GM23338 (cell line): ENCODE measurements around the gene ZDHHC7. TPM values are rescaled to one million over a fixed set of nuclear protein-coding genes. Genes with fewer than 3 reads are reported as not detected.

ENCODE experiments used
- ATAC-seq: fragments of 200-7000 bp; cut with Tn5 transposase; 3 replicates; pipeline ENCODE4 v1.9.1; 2020
- DNase-seq: peaks from one replicate; pipeline ENCODE4 v3.0.0-alpha.2; 2015; ENCODE audit warnings: low spot score
- H2AFZ ChIP-seq: fragments of 200-600 bp; sonication (generic); 2 replicates; pipeline ENCODE4 v1.8.0; 2016; ENCODE audit warnings: antibody characterized with exemption, mild to moderate bottlenecking, moderate library complexity
- H3F3A ChIP-seq: fragments of 200-600 bp; sonication (generic); replicated peaks from 2 replicates; pipeline ENCODE4 v1.8.0; 2017; ENCODE audit warnings: antibody characterized with exemption, mixed run types, low read depth
- H3K27ac ChIP-seq: fragments of 200-600 bp; sonication (generic); 2 replicates; pipeline ENCODE4 v1.6.1; 2016; ENCODE audit warnings: low read depth
- H3K27me3 ChIP-seq: fragments of 200-600 bp; sonication (generic); 2 replicates; pipeline ENCODE4 v1.8.0; 2016; ENCODE audit warnings: mild to moderate bottlenecking, mixed run types, moderate library complexity; ENCODE audit not compliant: insufficient read depth
- H3K36me3 ChIP-seq: fragments of 200-600 bp; sonication (generic); 2 replicates; pipeline ENCODE4 v1.8.0; 2016; ENCODE audit warnings: mild to moderate bottlenecking; ENCODE audit not compliant: insufficient read depth
- H3K4me1 ChIP-seq: fragments of 200-600 bp; sonication (generic); 2 replicates; pipeline ENCODE4 v1.8.0; 2016; ENCODE audit warnings: mild to moderate bottlenecking, moderate library complexity; ENCODE audit not compliant: insufficient read depth
- H3K4me2 ChIP-seq: fragments of 200-600 bp; sonication (generic); 2 replicates; pipeline ENCODE4 v1.7.1; 2017; ENCODE audit warnings: mixed run types
- H3K4me3 ChIP-seq: fragments of 200-600 bp; sonication (generic); 2 replicates; pipeline ENCODE4 v1.6.1; 2016; ENCODE audit warnings: mixed run types
- H3K79me2 ChIP-seq: fragments of 200-600 bp; sonication (generic); replicated peaks from 2 replicates; pipeline ENCODE4 v1.8.0; 2017; ENCODE audit warnings: mild to moderate bottlenecking; ENCODE audit not compliant: insufficient read depth
- H3K9me2 ChIP-seq: fragments of 200-600 bp; sonication (generic); 2 replicates; pipeline ENCODE4 v1.8.0; 2017; ENCODE audit not compliant: insufficient read depth
- H4K20me1 ChIP-seq: fragments of 200-600 bp; sonication (generic); replicated peaks from 2 replicates; pipeline ENCODE4 v1.8.0; 2017; ENCODE audit warnings: mild to moderate bottlenecking; ENCODE audit not compliant: insufficient read depth
- H3K27ac Mint-ChIP-seq: 2 replicates; pipeline ENCODE4 v1.8.0; 2020; ENCODE audit warnings: inconsistent platforms, mild to moderate bottlenecking, moderate library complexity, mixed read lengths
- H3K27me3 Mint-ChIP-seq: 3 replicates; pipeline ENCODE4 v1.8.0; 2022; ENCODE audit warnings: low read depth, mild to moderate bottlenecking, moderate library complexity, mixed read lengths, inconsistent platforms; ENCODE audit not compliant: insufficient read depth, poor library complexity
- H3K36me3 Mint-ChIP-seq: 3 replicates; pipeline ENCODE4 v1.8.0; 2021; ENCODE audit warnings: low read depth, mild to moderate bottlenecking, inconsistent platforms, moderate library complexity, mixed read lengths
- H3K4me1 Mint-ChIP-seq: 3 replicates; pipeline ENCODE4 v1.8.0; 2020; ENCODE audit warnings: mild to moderate bottlenecking, inconsistent platforms, mixed read lengths
- H3K4me3 Mint-ChIP-seq: 3 replicates; pipeline ENCODE4 v1.8.0; 2021; ENCODE audit warnings: moderate library complexity, mild to moderate bottlenecking, inconsistent platforms, mixed read lengths
- H3K9me3 Mint-ChIP-seq: 3 replicates; pipeline ENCODE4 v1.8.0; 2020; ENCODE audit warnings: moderate library complexity, mild to moderate bottlenecking, inconsistent platforms, mixed read lengths
- CTCF ChIP-seq, 2 experiments: fragments of 200-600 bp in 1 of 2; sonication (generic) in 1 of 2; conservative IDR thresholded peaks; 2 replicates each; pipeline versions ENCODE4 v1.5.1 to v1.6.1; 2016 to 2017; ENCODE audit warnings: antibody characterized with exemption in 2 of 2, low read depth in 2 of 2, mild to moderate bottlenecking in 2 of 2, moderate library complexity in 1 of 2
- ETS1 ChIP-seq: IDR thresholded peaks from 2 replicates; pipeline ENCODE4 v1.6.1; 2016; ENCODE audit warnings: antibody characterized with exemption
- EZH2 ChIP-seq: fragments of 200-600 bp; sonication (generic); IDR thresholded peaks from one replicate; pipeline ENCODE4 v1.8.0; 2017; ENCODE audit warnings: antibody characterized with exemption, mild to moderate bottlenecking, low read depth; ENCODE audit not compliant: unreplicated experiment
- EZH2phosphoT487 ChIP-seq: fragments of 200-600 bp; sonication (generic); IDR thresholded peaks from one replicate; pipeline ENCODE4 v1.8.1; 2018; ENCODE audit warnings: antibody characterized with exemption; ENCODE audit not compliant: unreplicated experiment
- JUNB ChIP-seq: IDR thresholded peaks from one replicate; pipeline ENCODE4 v1.6.1; 2016; ENCODE audit warnings: antibody characterized with exemption; ENCODE audit not compliant: unreplicated experiment
- NANOG ChIP-seq: IDR thresholded peaks from 2 replicates; pipeline ENCODE4 v1.6.1; 2016; ENCODE audit warnings: antibody characterized with exemption, borderline replicate concordance
- POLR2AphosphoS5 ChIP-seq: IDR thresholded peaks from 2 replicates; pipeline ENCODE4 v1.6.1; 2016; ENCODE audit warnings: antibody characterized with exemption, low read depth
- REST ChIP-seq: IDR thresholded peaks from one replicate; pipeline ENCODE4 v1.6.1; 2018; ENCODE audit warnings: antibody characterized with exemption; ENCODE audit not compliant: unreplicated experiment
- STAT1 ChIP-seq: IDR thresholded peaks from one replicate; pipeline ENCODE4 v1.6.1; 2016; ENCODE audit warnings: antibody characterized with exemption; ENCODE audit not compliant: unreplicated experiment
- ZNF331 ChIP-seq: fragments of 250-450 bp; sonication (Bioruptor Pico); IDR thresholded peaks from 2 replicates; pipeline ENCODE4 v1.5.0; 2020; ENCODE audit warnings: low read depth, mild to moderate bottlenecking, moderate library complexity
- polyA plus RNA-seq: library from polyadenylated mRNA; unstranded; fragments of >200 nt; fragmentation: Nextera tagmentation; extraction: Ambion mirVana; gene quantifications from 2 replicates; pipeline ENCODE4 v1.2.1, GENCODE V29; 2016
- total RNA-seq: library from RNA; depleted of rRNA; stranded (reverse); fragments of >200 nt; shearing (Covaris generic); gene quantifications from 2 replicates; pipeline ENCODE4 v1.2.3, GENCODE V29; 2014

The ZDHHC7 gene
- total and polyA plus RNA-seq, 2 experiments from 2014 or later, result 13.1 to 46.1 TPM

- no peak overlapping the region for H3K27ac ChIP-seq
- no peaks in the 10 kb centered on the region for H3K9me3 Mint-ChIP-seq
- no peak overlapping the region for H2AFZ ChIP-seq
- ATAC-seq (peak; percentile 30), DNase-seq (peak; percentile 72)
- H3K79me2 ChIP-seq, result no peaks in the 10 kb centered on the region
- H3K4me1 Mint-ChIP-seq, result no peaks in the 10 kb centered on the region
- H3K27me3 ChIP-seq, result no peaks in the 10 kb centered on the region
- H3K27me3 Mint-ChIP-seq, result peaks cover 8% of the 10 kb centered on the region
- no peak overlapping the region for H3K27ac Mint-ChIP-seq
- H3F3A ChIP-seq, result no peaks in the 10 kb centered on the region
- H4K20me1 ChIP-seq, result no peaks in the 10 kb centered on the region
- no peaks in the 10 kb centered on the region for H3K9me2 ChIP-seq
- no peak overlapping the region for H3K4me3 ChIP-seq
- no peaks in the 10 kb centered on the region for H3K36me3 Mint-ChIP-seq
- no peaks in the 10 kb centered on the region for H3K36me3 ChIP-seq
- H3K4me1 ChIP-seq, result no peaks in the 10 kb centered on the region
- TF ChIP-seq CTCF (conservative IDR thresholded peaks at IDR 0.05; ENCODE audit: low read depth in 2 of 2), result peak; percentile 51 to 56
- TF ChIP-seq POLR2AphosphoS5, result no peak
- TF ChIP-seq REST, result no peak
- H3K4me2 ChIP-seq, result no peak overlapping the region
- H3K4me3 Mint-ChIP-seq, result no peak overlapping the region
Observed at GRCh38 chr16:84950906-84951305, 60.4 kb downstream of the ZDHHC7 start.

GRCh38 chr16:84949772-84950436 lies 61.4 kb downstream of the ZDHHC7 start:
- H2AFZ ChIP-seq, result no peak overlapping the region
- Mint-ChIP-seq H3K27ac (no peak overlapping the region), H3K36me3 (no peaks in the 10 kb centered on the region), H3K9me3 (no peaks in the 10 kb centered on the region), H3K27me3 (peaks cover 11% of the 10 kb centered on the region), H3K4me1 (no peaks in the 10 kb centered on the region), H3K4me3 (no peak overlapping the region)
- no peaks in the 10 kb centered on the region for H3K4me1 ChIP-seq
- no peaks in the 10 kb centered on the region for H3K36me3 ChIP-seq
- no peak overlapping the region for H3K27ac ChIP-seq
- no peak for ATAC-seq
- no peak overlapping the region for H3K4me2 ChIP-seq
- no peaks in the 10 kb centered on the region for H3K27me3 ChIP-seq
- H3K79me2 ChIP-seq, result no peaks in the 10 kb centered on the region
- H3K9me2 ChIP-seq, result no peaks in the 10 kb centered on the region
- H3F3A ChIP-seq, result no peaks in the 10 kb centered on the region
- no peak for DNase-seq
- no peak overlapping the region for H3K4me3 ChIP-seq
- H4K20me1 ChIP-seq, result no peaks in the 10 kb centered on the region
- TF ChIP-seq EZH2phosphoT487 (no peak), JUNB (no peak), ZNF331 (no peak), EZH2 (no peak), REST (no peak), POLR2AphosphoS5 (no peak), CTCF (conservative IDR thresholded peaks at IDR 0.05; ENCODE audit: low read depth in 2 of 2) (no peak), NANOG (no peak), STAT1 (no peak), ETS1 (no peak)
